Upper lobe of left lung (tissue), 6 donors: Measurements from ENCODE around the gene ZHX3. TPM values are rescaled to one million over a fixed set of nuclear protein-coding genes. Genes with fewer than 3 reads are reported as not detected.
A peak's percentile ranks its signal among the peaks of the same experiment; 100 is the strongest.

ENCODE experiments used
- ATAC-seq, 2 donors: fragments of 200-7000 bp; cut with Tn5 transposase; one replicate each; pipeline ENCODE4 v1.9.1; 2022; ENCODE audit warnings: mild to moderate bottlenecking in 2 of 2, moderate library complexity in 2 of 2; ENCODE audit not compliant: low FRiP score in 2 of 2
- DNase-seq, 2 donors: peaks; one replicate each; pipeline ENCODE4 v3.0.0-alpha.2; 2019 to 2020
- H3K27ac ChIP-seq, 4 donors: fragments of 200-600 bp; sonication (generic); one replicate each; pipeline ENCODE4 v1.5.1; 2016 to 2019
- H3K27me3 ChIP-seq, 4 donors: fragments of 200-600 bp; sonication (generic); one replicate each; pipeline ENCODE4 v1.5.1; 2017 to 2019
- H3K36me3 ChIP-seq, 4 donors: fragments of 200-600 bp; sonication (generic); one replicate each; pipeline ENCODE4 v1.5.1; 2016 to 2019
- H3K4me1 ChIP-seq, 4 donors: fragments of 200-600 bp; sonication (generic); one replicate each; pipeline ENCODE4 v1.5.1; 2018 to 2019
- H3K4me3 ChIP-seq, 4 donors: fragments of 200-600 bp; sonication (generic); one replicate each; pipeline ENCODE4 v1.5.1; 2017 to 2019; ENCODE audit warnings: mild to moderate bottlenecking in 2 of 4, moderate library complexity in 1 of 4
- H3K9me3 ChIP-seq, 4 donors: fragments of 200-600 bp; sonication (generic); one replicate each; pipeline ENCODE4 v1.5.1; 2018 to 2019
- CTCF ChIP-seq, 6 experiments: fragments of 450-650 bp in 4 of 6; fragments of 200-600 bp in 2 of 6; sonication (generic) in 2 of 6; IDR thresholded peaks; one replicate each; pipeline ENCODE4 v1.5.1; 2016 to 2019; ENCODE audit warnings: antibody characterized with exemption in 6 of 6
- EP300 ChIP-seq, 4 donors: sonication (generic); formaldehyde crosslinking; IDR thresholded peaks; one replicate each; pipeline ENCODE4 v1.5.1; 2017; ENCODE audit warnings: antibody characterized with exemption in 4 of 4, control low read depth in 2 of 4
- POLR2A ChIP-seq, 4 donors: fragments of 450-650 bp; IDR thresholded peaks; one replicate each; pipeline ENCODE4 v1.5.1; 2016 to 2017; ENCODE audit warnings: antibody characterized with exemption in 4 of 4, mild to moderate bottlenecking in 2 of 4
- POLR2AphosphoS5 ChIP-seq, 2 donors: sonication (generic); formaldehyde crosslinking; IDR thresholded peaks; one replicate each; pipeline ENCODE4 v1.5.1; 2017; ENCODE audit warnings: antibody characterized with exemption in 2 of 2
- WGBS, 2 donors: methylation state at CpG; one replicate each; pipeline ENCODE4 v1.1.5; 2017 to 2018; 5-methylcytosine and 5-hydroxymethylcytosine counted together
- total RNA-seq, 6 donors: library from RNA; depleted of rRNA in 4 of 6; stranded (reverse); fragments of >200 nt in 4 of 6; gene quantifications; one replicate each; pipeline versions ENCODE4 v1.1.0 to v1.2.1, GENCODE V29; 2016 to 2021
- donor health status: DM: no; HTN: no; CAD: no; lungs with moderate emphysema.
- donor health status: DM: no; HTN: yes; CAD: no; lungs with severe emphysema.

ZHX3 gene
- total RNA-seq, 6 donors from 2014 or later, result 30.4 to 57.5 (median 44.9) TPM

GRCh38 chr20:41204304-41205265 is 112.9 kb downstream of the ZHX3 start:
- DNase-seq (peak in 1 of 2 donors; percentile 3), ATAC-seq (no peak)
- no peaks in the 10 kb centered on the region for H3K27me3 ChIP-seq
- H3K4me3 ChIP-seq, result no peak overlapping the region
- 87 to 92% methylated on average over 6 to 8 of the region's 8 CpGs for WGBS, 2 donors
- peaks cover 0 to 26% (median 10%) of the 10 kb centered on the region in 4 donors for H3K36me3 ChIP-seq
- H3K9me3 ChIP-seq, result no peaks in the 10 kb centered on the region
- TF ChIP-seq POLR2A (IDR thresholded peaks at IDR 0.05) (no peak), EP300 (IDR thresholded peaks at IDR 0.05) (no peak), CTCF (IDR thresholded peaks at IDR 0.05) (no peak), POLR2AphosphoS5 (IDR thresholded peaks at IDR 0.05) (no peak)
- no peak overlapping the region for H3K27ac ChIP-seq
- peaks cover 0 to 3% (median 0%) of the 10 kb centered on the region in 4 donors for H3K4me1 ChIP-seq

- TF ChIP-seq EP300 (IDR thresholded peaks at IDR 0.05) (no peak), POLR2A (IDR thresholded peaks at IDR 0.05) (no peak), CTCF (IDR thresholded peaks at IDR 0.05) (no peak), POLR2AphosphoS5 (IDR thresholded peaks at IDR 0.05) (no peak)
- peaks cover 0 to 26% (median 10%) of the 10 kb centered on the region in 4 donors for H3K36me3 ChIP-seq
- H3K27ac ChIP-seq, result no peak overlapping the region
- peaks cover 0 to 5% (median under 1%) of the 10 kb centered on the region in 4 donors for H3K9me3 ChIP-seq
- peaks cover 0 to 3% (median 0%) of the 10 kb centered on the region in 4 donors for H3K4me1 ChIP-seq
- H3K27me3 ChIP-seq, result no peaks in the 10 kb centered on the region
- 98 to 99% methylated on average over 9 of the region's 9 CpGs for WGBS, 2 donors
- no peak overlapping the region for H3K4me3 ChIP-seq
- DNase-seq, result no peak
- ATAC-seq, result no peak
These were observed 113.9 kb downstream of the ZHX3 start for GRCh38 chr20:41203660-41204059.

GRCh38 chr20:41202426-41202825 is 115.1 kb downstream of the ZHX3 start:
- DNase-seq, result peak in 1 of 2 donors; percentile 37
- WGBS, 2 donors, result 96 to 99% methylated on average over 8 to 10 of the region's 10 CpGs

GRCh38 chr20:41201760-41202159 is 115.8 kb downstream of the ZHX3 start:
- DNase-seq, result no peak
- Histone ChIP-seq H3K27me3 (no peaks in the 10 kb centered on the region), H3K4me3 (no peak overlapping the region), H3K4me1 (peaks cover 0 to 3% (median 0%) of the 10 kb centered on the region in 4 donors), H3K9me3 (peaks cover 0 to 9% (median 5%) of the 10 kb centered on the region in 4 donors), H3K27ac (no peak overlapping the region), H3K36me3 (peaks cover 0 to 26% (median 10%) of the 10 kb centered on the region in 4 donors)
- 93 to 96% methylated on average over 6 to 8 of the region's 8 CpGs for WGBS, 2 donors
- ATAC-seq, result peak in 1 of 2 donors; percentile 53
- no peak for TF ChIP-seq POLR2AphosphoS5 (IDR thresholded peaks at IDR 0.05)
- no peak for TF ChIP-seq CTCF (IDR thresholded peaks at IDR 0.05)
- TF ChIP-seq POLR2A (IDR thresholded peaks at IDR 0.05), result no peak
- TF ChIP-seq EP300 (IDR thresholded peaks at IDR 0.05), result no peak

More at GRCh38 chr20:41202426-41202825, 115.1 kb downstream of the ZHX3 start:
- peaks cover 0 to 26% (median 10%) of the 10 kb centered on the region in 4 donors for H3K36me3 ChIP-seq
- ATAC-seq, result no peak
- H3K4me1 ChIP-seq, result peaks cover 0 to 3% (median 0%) of the 10 kb centered on the region in 4 donors
- no peaks in the 10 kb centered on the region for H3K27me3 ChIP-seq
- no peak overlapping the region for H3K4me3 ChIP-seq
- TF ChIP-seq POLR2AphosphoS5 (IDR thresholded peaks at IDR 0.05) (no peak), POLR2A (IDR thresholded peaks at IDR 0.05) (no peak), EP300 (IDR thresholded peaks at IDR 0.05) (no peak), CTCF (IDR thresholded peaks at IDR 0.05) (no peak)
- H3K9me3 ChIP-seq, result peaks cover 0 to 9% (median 5%) of the 10 kb centered on the region in 4 donors
- no peak overlapping the region for H3K27ac ChIP-seq
